K562 (cell line): ENCODE data around the gene YARS1. TPM values are rescaled to one million over a fixed set of nuclear protein-coding genes. Genes with fewer than 3 reads are reported as not detected.
A peak's percentile ranks its signal among the peaks of the same experiment; 100 is the strongest.

Source experiments
- CBX3 ChIP-seq, 2 experiments: IDR thresholded peaks; 1 replicate in 1 of 2; 2 replicates in 1 of 2; pipeline ENCODE4 v1.6.1; 2012; ENCODE audit warnings: inconsistent platforms in 2 of 2, low read length in 2 of 2, borderline replicate concordance in 1 of 2, control low read depth in 1 of 2
- CCNT2 ChIP-seq: IDR thresholded peaks from 2 replicates; pipeline ENCODE4 v1.6.1; 2011; ENCODE audit warnings: borderline replicate concordance, low read depth, mild to moderate bottlenecking, moderate library complexity, mixed read lengths, low read length; ENCODE audit not compliant: insufficient read length; ENCODE audit errors: extremely low read depth
- CHD4 ChIP-seq: fragments of 200-600 bp; sonication (generic); IDR thresholded peaks from 3 replicates; pipeline ENCODE4 v1.6.1; 2012; ENCODE audit warnings: low read depth, mild to moderate bottlenecking, mixed read lengths, low read length, inconsistent platforms; ENCODE audit not compliant: insufficient read depth, insufficient replicate concordance, poor library complexity, severe bottlenecking
- FOXA3 ChIP-seq, 2 experiments: fragments of 450-650 bp in 1 of 2; sonication (generic) in 1 of 2; formaldehyde crosslinking; IDR thresholded peaks in 1 of 2; conservative IDR thresholded peaks in 1 of 2; 2 replicates each; pipeline versions ENCODE4 v1.4.0 to v1.8.0; 2020 to 2022; ENCODE audit warnings: mild to moderate bottlenecking in 2 of 2, missing genetic modification reagents in 1 of 2
- GTF2E2 ChIP-seq: fragments of 200-800 bp; sonication (Bioruptor generic); IDR thresholded peaks from 2 replicates; pipeline ENCODE4 v1.6.1; 2016; ENCODE audit warnings: missing genetic modification characterization, missing compliant biosample characterization
- PTRF ChIP-seq: fragments of 450-650 bp; IDR thresholded peaks from 2 replicates; pipeline ENCODE4 v1.6.1; 2016; ENCODE audit warnings: mild to moderate bottlenecking, missing genetic modification characterization, missing compliant biosample characterization
- SNRNP70 ChIP-seq: fragments of 200-400 bp; formaldehyde crosslinking; optimal IDR thresholded peaks from 2 replicates; pipeline ENCODE3; 2017; ENCODE audit warnings: low read depth, low read length
- SRF ChIP-seq, 2 experiments: fragments of 250-450, 450-650 bp in 1 of 2; sonication (Bioruptor Pico) in 1 of 2; sonication (generic) in 1 of 2; formaldehyde crosslinking; IDR thresholded peaks; 2 replicates each; pipeline versions ENCODE4 v1.5.0 to v1.5.1; 2020 to 2022; ENCODE audit warnings: mild to moderate bottlenecking in 1 of 2, missing genetic modification reagents in 1 of 2
- SRSF1 ChIP-seq: fragments of 200-400 bp; formaldehyde crosslinking; IDR thresholded peaks from 2 replicates; pipeline ENCODE4 v1.6.1; 2017; ENCODE audit warnings: mild to moderate bottlenecking, low read depth, low read length, moderate library complexity
- ZBTB1 ChIP-seq: sonication (generic); formaldehyde crosslinking; IDR thresholded peaks from 2 replicates; pipeline ENCODE4 v1.8.1; 2023; ENCODE audit warnings: missing genetic modification reagents, low read depth, mild to moderate bottlenecking, borderline replicate concordance
- ZC3H8 ChIP-seq: fragments of 450-650 bp; IDR thresholded peaks from 2 replicates; pipeline ENCODE4 v1.6.1; 2017
- polyA plus RNA-seq, 8 experiments: library from polyadenylated mRNA; depleted of rRNA in 4 of 8; stranded (reverse) in 5 of 8; unstranded in 3 of 8; fragments of >200 nt; fragmentation: Nextera tagmentation in 2 of 8; fragmentation: Illumina TruSeq in 1 of 8; extraction: Ambion mirVana in 2 of 8; extraction: Trizol in 1 of 8; gene quantifications; 2 replicates each; pipeline versions ENCODE4 v1.2.1 to v1.2.3, GENCODE V29; 2011 to 2014; ENCODE audit warnings: inconsistent platforms in 1 of 8, missing spikeins in 1 of 8
- total RNA-seq, 7 experiments: library from RNA; depleted of rRNA in 6 of 7; stranded (reverse); fragments of >200 nt in 6 of 7; fragmentation: Illumina TruSeq in 2 of 7; extraction: Trizol in 2 of 7; gene quantifications; 2 replicates each; pipeline versions ENCODE4 v1.2.1 to v1.2.3, GENCODE V29; 2011 to 2021; ENCODE audit warnings: low replicate concordance in 1 of 7
- TF ChIP-seq, protein P1 (sequence below), 2 experiments: IDR thresholded peaks in 1 of 2; conservative IDR thresholded peaks in 1 of 2; 2 replicates each; pipeline ENCODE4 v1.6.1; 2016; ENCODE audit warnings: low read depth in 2 of 2, mild to moderate bottlenecking in 1 of 2, missing compliant biosample characterization in 1 of 2, missing genetic modification characterization in 1 of 2, moderate library complexity in 1 of 2
- TF ChIP-seq, protein P2 (sequence below): fragments of 250-450 bp; sonication (Bioruptor Pico); IDR thresholded peaks from 2 replicates; pipeline ENCODE4 v1.8.0; 2022; ENCODE audit warnings: moderate library complexity, mild to moderate bottlenecking, inconsistent platforms
- TF ChIP-seq, protein P3 (sequence below): sonication (generic); formaldehyde crosslinking; IDR thresholded peaks from 2 replicates; pipeline ENCODE4 v1.8.1; 2023; ENCODE audit warnings: mild to moderate bottlenecking, missing genetic modification reagents
- TF ChIP-seq, protein P4 (sequence below): fragments of 450-650 bp; IDR thresholded peaks from 2 replicates; pipeline ENCODE4 v1.6.1; 2016; ENCODE audit warnings: antibody characterized with exemption
- TF ChIP-seq, protein P5 (sequence below): sonication (generic); formaldehyde crosslinking; IDR thresholded peaks from 2 replicates; pipeline ENCODE4 v1.8.1; 2022; ENCODE audit warnings: missing genetic modification reagents
- TF ChIP-seq, protein P6 (sequence below), 2 experiments: fragments of 450-650 bp; IDR thresholded peaks; 2 replicates each; pipeline ENCODE4 v1.6.1; 2016

YARS1 gene
- total and polyA plus RNA-seq, 9 of the 15 experiments (the other 6 are each of a cell fraction or from before 2014, with no cell fraction given) = 66.2 to 336 (median 201) TPM

DNA sequence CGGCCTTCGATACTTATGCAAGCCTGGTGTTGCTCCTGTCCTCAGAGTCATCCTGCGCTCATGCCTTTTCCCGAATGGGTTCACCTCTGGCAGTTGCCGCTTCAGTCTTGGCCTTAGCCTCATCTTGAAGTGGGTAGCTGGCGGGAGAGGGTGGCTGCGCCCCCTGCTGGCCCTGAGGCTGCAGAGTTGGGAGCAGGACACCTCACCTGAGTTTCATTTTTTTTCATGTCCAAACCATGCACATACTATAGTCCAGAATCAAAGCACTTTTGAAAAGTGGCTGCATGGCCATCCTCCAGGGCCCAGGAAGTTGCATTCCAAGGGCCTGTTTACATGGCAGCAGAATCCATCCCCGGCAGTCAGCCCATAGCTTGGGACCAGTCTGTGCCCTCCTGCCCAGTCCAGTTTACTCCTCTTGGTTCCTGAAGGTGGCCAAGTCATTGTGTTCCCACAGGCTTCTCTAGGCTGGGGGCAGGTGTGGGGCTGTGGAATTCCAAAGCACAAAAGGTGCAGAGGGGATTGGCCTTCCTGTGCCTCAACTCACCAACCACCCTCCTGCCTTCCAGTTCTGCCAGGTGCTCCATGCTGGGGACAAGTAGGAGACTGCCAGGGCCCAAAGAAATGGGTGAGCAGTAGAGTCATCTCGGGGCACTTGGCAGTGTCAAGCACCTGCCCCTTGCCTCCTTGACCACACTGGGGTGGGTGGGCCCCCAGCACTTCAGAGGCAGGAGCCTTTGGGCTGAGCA, 44.0 kb downstream of the YARS1 start (continued):
- TF ChIP-seq, protein P1, sequence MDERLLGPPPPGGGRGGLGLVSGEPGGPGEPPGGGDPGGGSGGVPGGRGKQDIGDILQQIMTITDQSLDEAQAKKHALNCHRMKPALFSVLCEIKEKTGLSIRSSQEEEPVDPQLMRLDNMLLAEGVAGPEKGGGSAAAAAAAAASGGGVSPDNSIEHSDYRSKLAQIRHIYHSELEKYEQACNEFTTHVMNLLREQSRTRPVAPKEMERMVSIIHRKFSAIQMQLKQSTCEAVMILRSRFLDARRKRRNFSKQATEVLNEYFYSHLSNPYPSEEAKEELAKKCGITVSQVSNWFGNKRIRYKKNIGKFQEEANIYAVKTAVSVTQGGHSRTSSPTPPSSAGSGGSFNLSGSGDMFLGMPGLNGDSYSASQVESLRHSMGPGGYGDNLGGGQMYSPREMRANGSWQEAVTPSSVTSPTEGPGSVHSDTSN (CRISPR knock-in tag; IDR thresholded peaks at IDR 0.05; ENCODE audit: low read depth) = no peak
- TF ChIP-seq, protein P1 (tag; conservative IDR thresholded peaks at IDR 0.05; ENCODE audit: low read depth) = no peak
- TF ChIP-seq ZC3H8 (no peak), SNRNP70 (no peak), CHD4 (no peak), GTF2E2 (tag) (no peak), ZBTB1 (CRISPR knock-in tag) (no peak), FOXA3 (CRISPR knock-in tag; conservative IDR thresholded peaks at IDR 0.05 in 1 of 2, IDR thresholded peaks at IDR 0.05 in 1 of 2) (no peak), PTRF (tag) (no peak), CCNT2 (no peak), SRF (CRISPR knock-in tag; IDR thresholded peaks at IDR 0.05) (peak in 1 of 2 experiments; percentile 67; a peak in 2 of 4 replicates), SRSF1 (no peak), CBX3 (IDR thresholded peaks at IDR 0.05; ENCODE audit: borderline replicate concordance in 1 of 2, low read length in 2 of 2) (peak in 1 of 2 experiments; percentile 45; a peak in 1 of 3 replicates)
- TF ChIP-seq, protein P2, sequence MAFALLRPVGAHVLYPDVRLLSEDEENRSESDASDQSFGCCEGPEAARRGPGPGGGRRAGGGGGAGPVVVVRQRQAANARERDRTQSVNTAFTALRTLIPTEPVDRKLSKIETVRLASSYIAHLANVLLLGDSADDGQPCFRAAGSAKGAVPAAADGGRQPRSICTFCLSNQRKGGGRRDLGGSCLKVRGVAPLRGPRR (CRISPR knock-in tag) = no peak
- TF ChIP-seq, protein P3, sequence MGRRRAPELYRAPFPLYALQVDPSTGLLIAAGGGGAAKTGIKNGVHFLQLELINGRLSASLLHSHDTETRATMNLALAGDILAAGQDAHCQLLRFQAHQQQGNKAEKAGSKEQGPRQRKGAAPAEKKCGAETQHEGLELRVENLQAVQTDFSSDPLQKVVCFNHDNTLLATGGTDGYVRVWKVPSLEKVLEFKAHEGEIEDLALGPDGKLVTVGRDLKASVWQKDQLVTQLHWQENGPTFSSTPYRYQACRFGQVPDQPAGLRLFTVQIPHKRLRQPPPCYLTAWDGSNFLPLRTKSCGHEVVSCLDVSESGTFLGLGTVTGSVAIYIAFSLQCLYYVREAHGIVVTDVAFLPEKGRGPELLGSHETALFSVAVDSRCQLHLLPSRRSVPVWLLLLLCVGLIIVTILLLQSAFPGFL = no peak
- TF ChIP-seq, protein P4, sequence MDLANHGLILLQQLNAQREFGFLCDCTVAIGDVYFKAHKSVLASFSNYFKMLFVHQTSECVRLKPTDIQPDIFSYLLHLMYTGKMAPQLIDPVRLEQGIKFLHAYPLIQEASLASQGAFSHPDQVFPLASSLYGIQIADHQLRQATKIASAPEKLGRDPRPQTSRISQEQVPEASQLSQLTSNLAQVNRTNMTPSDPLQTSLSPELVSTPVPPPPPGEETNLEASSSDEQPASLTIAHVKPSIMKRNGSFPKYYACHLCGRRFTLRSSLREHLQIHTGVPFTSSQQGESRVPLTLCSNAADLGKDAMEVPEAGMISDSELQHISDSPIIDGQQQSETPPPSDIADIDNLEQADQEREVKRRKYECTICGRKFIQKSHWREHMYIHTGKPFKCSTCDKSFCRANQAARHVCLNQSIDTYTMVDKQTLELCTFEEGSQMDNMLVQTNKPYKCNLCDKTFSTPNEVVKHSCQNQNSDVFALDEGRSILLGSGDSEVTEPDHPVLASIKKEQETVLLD = no peak
- TF ChIP-seq, protein P5, sequence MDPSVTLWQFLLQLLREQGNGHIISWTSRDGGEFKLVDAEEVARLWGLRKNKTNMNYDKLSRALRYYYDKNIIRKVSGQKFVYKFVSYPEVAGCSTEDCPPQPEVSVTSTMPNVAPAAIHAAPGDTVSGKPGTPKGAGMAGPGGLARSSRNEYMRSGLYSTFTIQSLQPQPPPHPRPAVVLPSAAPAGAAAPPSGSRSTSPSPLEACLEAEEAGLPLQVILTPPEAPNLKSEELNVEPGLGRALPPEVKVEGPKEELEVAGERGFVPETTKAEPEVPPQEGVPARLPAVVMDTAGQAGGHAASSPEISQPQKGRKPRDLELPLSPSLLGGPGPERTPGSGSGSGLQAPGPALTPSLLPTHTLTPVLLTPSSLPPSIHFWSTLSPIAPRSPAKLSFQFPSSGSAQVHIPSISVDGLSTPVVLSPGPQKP (CRISPR knock-in tag) = no peak
- TF ChIP-seq, protein P6, sequence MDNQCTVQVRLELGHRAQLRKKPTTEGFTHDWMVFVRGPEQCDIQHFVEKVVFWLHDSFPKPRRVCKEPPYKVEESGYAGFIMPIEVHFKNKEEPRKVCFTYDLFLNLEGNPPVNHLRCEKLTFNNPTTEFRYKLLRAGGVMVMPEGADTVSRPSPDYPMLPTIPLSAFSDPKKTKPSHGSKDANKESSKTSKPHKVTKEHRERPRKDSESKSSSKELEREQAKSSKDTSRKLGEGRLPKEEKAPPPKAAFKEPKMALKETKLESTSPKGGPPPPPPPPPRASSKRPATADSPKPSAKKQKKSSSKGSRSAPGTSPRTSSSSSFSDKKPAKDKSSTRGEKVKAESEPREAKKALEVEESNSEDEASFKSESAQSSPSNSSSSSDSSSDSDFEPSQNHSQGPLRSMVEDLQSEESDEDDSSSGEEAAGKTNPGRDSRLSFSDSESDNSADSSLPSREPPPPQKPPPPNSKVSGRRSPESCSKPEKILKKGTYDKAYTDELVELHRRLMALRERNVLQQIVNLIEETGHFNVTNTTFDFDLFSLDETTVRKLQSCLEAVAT (IDR thresholded peaks at IDR 0.05) = 0 out of 4 replicates have a peak, but pooled peaks of 1 of the 2 experiments have one; percentile 32
